SK-N-DZ (cell line): ENCODE measurements around the gene PTPRT.

Experiments used
- DNase-seq: peaks from one replicate; pipeline ENCODE4 v3.0.0-alpha.2; 2015; ENCODE audit warnings: low spot score
- small RNA-seq, 2 experiments: library from RNA; depleted of rRNA; stranded (forward); fragments of <200 nt; gene quantifications; one replicate each; pipeline ENCODE3, GENCODE V24; 2014

The PTPRT gene

DNA sequence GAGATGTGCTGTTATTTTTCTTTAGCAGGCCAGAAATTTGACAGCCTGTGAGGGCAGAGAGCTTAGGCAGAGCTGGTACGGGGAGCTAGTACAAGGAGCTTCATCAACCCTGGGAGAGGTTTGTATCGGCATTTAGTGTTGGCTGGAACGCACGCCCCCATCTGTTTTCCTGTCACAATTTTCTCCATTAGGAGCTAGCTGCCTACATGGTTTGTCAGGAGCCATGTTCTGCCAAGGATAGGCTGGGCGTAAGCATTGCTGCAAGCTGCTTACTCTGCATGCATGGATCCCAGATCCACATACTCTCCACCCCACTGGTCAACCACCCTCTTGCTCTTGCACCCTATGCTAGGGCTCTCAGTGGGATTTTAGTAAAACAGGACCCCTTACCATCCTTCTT lies 1122.5 kb downstream of the PTPRT start:
- DNase-seq = no peak

DNA sequence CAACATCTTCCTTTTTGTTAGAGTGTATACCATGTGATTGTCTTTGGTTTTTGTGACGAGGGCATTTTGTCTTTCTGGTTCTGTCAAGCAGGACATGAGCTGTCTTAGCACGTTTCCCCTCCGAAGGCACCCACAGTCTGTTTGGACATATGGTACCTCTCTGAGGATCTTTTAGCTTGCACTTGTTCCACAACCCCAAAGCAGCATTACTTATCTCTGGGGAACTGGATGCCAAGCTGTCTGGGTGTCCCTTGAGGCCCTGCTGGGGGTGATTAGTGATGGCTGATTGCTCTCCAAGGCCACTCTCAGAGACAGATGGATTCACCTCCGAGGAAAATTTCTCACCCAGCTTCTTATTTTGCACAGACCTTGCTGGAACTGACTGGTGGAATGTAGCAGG lies 1126.6 kb downstream of the PTPRT start:
- DNase-seq = no peak

DNA sequence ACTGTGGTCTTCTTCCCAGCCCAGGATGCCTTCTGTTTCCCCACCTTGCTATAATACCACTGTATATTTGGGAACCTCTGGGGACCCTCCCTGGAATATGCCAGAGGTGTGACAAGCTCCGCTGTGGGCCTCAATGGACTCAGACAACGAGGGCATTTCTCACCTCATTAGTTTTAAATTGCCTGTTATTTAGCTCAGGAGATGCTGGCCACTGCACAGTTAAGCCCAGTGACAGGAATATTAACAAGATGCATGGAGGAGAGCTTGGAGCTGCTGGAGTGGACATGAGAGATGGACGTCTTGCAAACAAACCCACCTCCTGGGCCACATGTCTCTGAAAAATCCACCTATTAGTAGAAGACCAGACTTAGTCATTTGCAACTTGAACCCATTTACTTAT lies 1136.4 kb downstream of the PTPRT start:
- DNase-seq = no peak

DNA sequence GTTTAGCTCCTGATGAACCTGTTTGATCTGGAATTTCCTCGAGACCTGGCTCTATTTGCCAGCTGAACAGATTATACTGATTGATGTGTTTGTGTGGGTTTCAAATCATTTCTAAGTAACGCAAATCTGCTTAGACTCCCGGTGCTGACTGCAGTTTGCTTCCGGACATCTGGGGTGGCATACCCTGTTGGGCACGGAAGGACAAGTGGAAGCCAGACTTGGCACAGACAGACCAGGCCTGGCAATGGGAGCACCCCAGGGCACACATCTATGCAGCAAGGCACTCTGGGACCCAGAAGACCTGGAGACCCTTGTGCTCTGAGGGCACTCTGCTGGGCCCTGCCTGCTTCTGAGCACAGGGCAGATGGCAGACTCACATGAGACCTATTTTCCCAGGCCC lies 1137.8 kb downstream of the PTPRT start:
- no peak for DNase-seq

DNA sequence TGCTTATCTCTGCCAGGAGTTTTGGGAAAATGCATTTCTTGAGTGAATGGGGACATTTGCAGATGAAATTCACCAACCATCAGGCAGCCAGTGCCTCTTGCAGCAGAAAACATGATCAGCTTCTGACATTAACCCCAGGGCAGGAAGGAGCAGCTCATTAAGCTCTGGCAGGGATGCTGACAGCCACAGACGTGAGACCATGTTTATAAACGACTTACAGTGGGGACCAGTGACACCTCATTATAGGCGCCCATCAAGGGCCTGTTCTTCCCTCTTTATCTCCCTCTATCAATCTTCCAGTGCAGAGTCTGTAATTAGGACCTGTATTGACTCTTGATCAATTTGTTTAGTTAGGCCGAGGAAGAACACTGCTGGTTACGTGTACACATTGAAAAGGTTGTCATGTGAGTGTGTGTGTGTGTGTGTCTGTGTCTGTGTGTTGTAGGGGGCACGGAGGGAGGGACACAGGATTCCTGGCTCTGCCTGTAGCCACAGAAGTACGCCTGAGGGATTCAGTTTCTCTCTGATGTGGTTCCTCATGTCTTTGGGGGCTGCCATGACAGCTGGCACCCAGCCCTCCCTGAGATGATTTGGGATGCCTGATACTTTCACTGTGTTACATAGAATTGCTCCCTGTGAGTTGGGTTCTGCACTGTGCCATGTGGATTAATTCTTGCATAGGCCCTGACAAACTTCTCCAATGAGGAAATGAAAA lies 1143.2 kb downstream of the PTPRT start:
- no peak for DNase-seq

DNA sequence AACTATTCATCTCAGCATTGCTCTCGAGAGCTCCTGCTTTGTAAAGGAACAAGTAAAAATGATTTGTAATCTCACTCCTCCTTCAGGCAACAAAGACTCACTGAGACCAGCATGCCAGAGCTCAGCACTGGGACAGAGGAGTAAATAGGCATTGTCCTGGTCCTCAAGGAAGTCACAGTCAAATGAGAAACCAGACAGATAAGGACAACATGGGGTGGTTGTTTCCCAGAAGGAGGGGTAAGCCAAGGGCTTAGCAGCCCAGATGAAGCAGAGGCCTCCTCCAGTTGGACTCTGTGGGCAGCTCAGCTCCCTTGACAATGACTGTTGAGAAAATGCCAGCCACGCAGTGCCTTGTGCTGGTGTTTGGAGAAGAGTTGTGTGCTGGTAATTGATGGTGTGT lies 1145.8 kb downstream of the PTPRT start:
- no peak for DNase-seq

DNA sequence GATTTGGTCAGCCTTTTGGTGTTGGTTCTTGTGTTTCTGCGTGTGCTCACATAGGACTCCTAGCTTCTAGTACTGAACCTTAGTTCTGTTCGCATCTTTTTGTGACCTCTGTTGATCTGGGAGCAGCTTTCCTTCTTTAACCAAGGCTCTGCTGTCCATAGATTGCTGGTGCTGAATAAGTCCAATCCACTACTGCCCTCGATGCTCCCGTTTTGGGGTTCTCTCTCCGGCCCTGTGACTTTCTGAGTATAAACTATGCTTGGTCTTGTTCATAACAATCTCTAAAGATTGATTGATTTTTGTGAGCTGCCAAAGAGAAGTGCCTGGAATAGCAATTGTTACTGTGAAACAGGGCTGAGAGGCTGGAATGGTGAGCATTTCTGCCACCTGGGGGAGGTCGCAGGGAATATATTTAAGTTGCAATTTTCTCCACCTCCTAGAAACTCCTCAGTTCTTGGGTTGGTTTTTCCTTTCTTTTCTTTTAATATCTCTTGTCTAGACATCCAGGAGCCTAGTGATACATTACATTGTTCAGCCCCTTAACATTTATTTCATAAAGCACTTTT lies 1148.6 kb downstream of the PTPRT start:
- no peak for DNase-seq

DNA sequence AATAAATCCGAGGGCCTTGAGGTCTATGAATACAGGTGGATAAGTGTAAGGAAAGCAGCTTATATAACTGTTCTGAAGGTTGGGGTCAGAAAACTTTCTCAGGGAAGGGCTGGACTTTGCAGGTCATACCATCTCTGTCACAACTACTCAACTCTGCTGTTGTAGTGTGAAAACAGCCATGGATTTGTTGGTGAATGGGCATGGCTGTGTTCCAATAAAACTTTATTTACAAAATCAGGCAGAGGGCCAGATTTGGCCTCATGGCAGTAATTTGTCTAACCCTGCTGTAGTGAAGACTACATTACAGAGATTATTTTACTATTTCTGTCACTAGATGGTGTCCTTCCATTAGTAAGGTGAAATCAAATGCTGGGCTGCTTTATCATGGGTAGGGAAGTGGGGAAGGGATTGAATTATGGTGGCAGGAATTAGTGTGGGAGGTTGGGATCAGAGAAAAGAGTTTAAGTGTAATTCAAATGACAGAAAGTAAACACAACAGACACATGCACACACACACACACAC lies 1161.9 kb downstream of the PTPRT start:
- DNase-seq = no peak

DNA sequence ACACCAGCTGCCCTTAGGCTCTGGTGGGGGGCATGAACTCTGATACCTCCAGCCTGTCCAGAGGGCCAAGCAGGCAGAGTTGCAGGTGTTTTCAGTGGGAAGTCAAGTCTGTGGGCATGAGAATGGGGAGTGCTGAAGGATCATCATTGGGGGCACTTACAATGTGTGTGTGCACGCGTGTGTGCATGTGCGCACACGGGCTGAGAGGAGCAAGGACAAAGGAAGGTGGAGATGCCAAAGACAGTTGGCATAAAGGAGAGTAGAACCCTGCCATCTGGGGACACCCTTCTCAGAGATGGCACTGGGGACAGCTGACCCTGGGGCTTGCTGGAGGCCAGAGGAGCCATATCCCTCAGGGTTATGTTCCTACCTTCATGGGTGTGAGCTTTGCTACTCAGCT lies 1163.1 kb downstream of the PTPRT start:
- no peak for DNase-seq

DNA sequence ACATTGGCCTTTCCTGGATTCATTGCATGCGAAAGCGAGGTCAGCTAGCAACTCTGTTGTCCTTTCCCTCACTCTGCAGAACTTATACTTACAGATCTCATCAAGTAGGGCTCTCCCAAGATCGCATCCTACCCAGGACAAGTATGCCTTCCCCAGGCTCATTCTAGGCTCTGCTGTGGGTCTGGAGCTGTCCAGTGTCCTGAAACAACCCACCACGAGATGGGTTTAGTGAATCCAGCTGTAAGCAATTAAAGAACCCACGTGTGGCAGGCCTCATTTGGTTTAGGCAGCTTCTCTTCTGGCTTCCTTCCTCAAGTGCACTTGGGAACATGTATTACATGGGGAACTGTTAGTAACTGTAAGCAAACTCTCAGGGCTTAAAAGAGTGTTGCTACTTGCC lies 1165.1 kb downstream of the PTPRT start:
- no peak for DNase-seq

Small RNA genes within 50 kb of the gene (small RNA-seq; reads per million reads assigned to genes)
- 0 to 0.58 reads per million in 2 experiments for gene RN7SKP100
